ENCODE results near the gene CRYBG3.

CRYBG3 gene

DNA sequence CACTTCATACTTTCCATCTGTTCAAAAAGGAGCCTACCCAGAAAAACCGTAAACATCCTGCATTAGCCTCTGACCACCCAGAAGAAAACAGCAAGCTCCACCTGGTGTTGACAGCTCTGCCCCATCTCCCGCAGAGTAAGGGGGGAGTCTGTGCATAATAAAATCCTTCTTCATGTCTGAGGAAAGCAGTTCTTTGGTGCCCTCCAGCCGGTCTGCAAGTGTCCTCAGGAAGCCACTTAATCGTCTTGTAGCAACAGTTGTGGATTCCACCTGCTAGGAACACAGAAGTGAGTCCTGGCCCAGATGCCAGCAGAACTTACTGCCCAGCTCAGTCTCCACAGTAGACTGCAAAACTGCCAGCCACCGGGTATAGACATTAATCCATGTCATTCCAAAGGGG, 127.9 kb downstream of the CRYBG3 start:
- Histone ChIP-seq H3K36me3 (replicated peaks) (peaks cover 71% of the 10 kb centered on the region), H3K4me3 (no peak overlapping the region), H3K27me3 (ENCODE audit: low read depth) (no peaks in the 10 kb centered on the region), H3K4me1 (no peaks in the 10 kb centered on the region), H3K9me3 (no peaks in the 10 kb centered on the region)
- in situ Hi-C loops (cut with MboI; ENCODE audit: low sequenced_read_pairs), result no loop called here
- DNase-seq (ENCODE audit: low spot score in 2 of 2), result no peak

GRCh38 chr3:97950360-97950759, 128.5 kb downstream of the CRYBG3 start:
- no peaks in the 10 kb centered on the region for H3K9me3 ChIP-seq
- no peak for DNase-seq (ENCODE audit: low spot score in 2 of 2)
- no peaks in the 10 kb centered on the region for H3K27me3 ChIP-seq (ENCODE audit: low read depth)
- no peaks in the 10 kb centered on the region for H3K4me1 ChIP-seq
- H3K36me3 ChIP-seq (replicated peaks), result peaks cover 69% of the 10 kb centered on the region
- H3K4me3 ChIP-seq, result no peak overlapping the region
- in situ Hi-C loops (cut with MboI; ENCODE audit: low sequenced_read_pairs), result no loop called here

DNA sequence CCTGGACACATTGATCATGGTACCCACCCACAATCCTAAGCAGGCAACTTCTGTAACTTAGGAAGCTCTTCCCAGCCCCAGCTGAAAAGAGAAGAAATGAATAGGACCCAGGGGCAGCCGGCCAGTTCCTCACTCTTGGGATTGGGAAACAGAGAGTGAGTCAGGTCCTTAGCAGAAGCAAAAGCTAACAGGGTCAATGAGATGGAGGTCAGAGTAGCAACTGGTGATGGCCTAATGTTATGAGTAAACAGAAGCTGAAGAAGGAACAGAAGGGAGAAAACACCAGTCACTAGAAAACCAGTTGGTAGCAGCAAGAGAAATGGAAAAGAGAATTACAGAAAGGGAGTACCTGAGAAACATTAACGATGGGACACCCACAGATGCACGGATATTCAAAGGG, 130.5 kb downstream of the CRYBG3 start:
- no peak for DNase-seq (ENCODE audit: low spot score in 2 of 2)
- Histone ChIP-seq H3K9me3 (no peaks in the 10 kb centered on the region), H3K36me3 (replicated peaks) (peaks cover 58% of the 10 kb centered on the region), H3K4me3 (no peak overlapping the region), H3K27me3 (ENCODE audit: low read depth) (no peaks in the 10 kb centered on the region), H3K4me1 (no peaks in the 10 kb centered on the region)
- in situ Hi-C loops (cut with MboI; ENCODE audit: low sequenced_read_pairs), result no loop called here

DNA sequence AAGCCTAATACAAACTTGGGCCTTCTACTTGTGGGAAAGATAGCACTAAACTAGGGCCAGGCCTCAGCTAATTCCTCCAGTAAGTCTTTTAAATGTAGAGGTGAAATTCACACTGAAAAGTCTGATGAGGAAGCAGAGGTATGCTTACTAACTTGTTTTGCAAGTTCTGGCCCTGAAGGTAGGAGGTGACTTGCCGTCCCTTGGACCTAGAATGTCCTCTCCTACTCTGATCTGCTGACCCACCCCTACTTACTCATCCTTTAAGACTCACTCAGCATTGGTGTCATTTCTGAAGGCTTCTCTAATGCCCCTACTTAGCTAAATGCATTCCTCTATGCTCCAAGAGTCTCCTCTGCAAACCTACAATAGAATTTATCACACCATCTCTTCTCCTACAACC, 131.1 kb downstream of the CRYBG3 start:
- no peak for DNase-seq (ENCODE audit: low spot score in 2 of 2)
- in situ Hi-C loops (cut with MboI; ENCODE audit: low sequenced_read_pairs), result no loop called here
- Histone ChIP-seq H3K36me3 (replicated peaks) (peaks cover 54% of the 10 kb centered on the region), H3K4me3 (no peak overlapping the region), H3K4me1 (no peaks in the 10 kb centered on the region), H3K27me3 (ENCODE audit: low read depth) (no peaks in the 10 kb centered on the region), H3K9me3 (no peaks in the 10 kb centered on the region)

DNA sequence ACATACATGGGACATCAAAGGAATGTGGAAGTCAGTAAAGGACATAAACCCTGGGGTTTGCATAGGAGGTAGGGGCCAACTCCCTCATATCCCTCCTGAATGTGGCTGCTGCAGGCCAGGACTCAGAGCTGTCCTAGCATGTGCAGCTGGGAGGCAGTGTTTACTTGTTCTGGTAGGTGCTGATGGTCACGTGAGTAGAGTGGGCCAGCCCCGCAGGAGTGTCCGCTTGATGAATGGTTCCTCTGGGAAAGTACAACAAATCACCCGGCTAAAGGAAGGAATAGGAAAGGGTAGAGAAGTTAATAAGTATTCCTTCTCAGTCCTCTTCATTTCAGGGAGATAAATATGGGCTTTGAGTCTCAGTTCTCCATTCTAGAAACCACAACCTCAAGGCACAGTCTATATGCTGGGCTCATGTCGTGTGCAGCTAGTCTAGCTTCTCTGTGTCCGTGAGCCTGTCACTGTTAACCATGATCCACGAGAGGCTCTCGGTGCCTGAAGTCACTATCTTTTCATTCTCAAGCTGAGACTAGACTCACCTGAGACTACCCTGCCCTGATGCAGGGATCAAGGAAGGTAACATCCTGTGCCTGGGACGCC, 132.5 kb downstream of the CRYBG3 start:
- in situ Hi-C loops (cut with MboI; ENCODE audit: low sequenced_read_pairs), result no loop called here
- DNase-seq (ENCODE audit: low spot score in 2 of 2), result no peak

DNA sequence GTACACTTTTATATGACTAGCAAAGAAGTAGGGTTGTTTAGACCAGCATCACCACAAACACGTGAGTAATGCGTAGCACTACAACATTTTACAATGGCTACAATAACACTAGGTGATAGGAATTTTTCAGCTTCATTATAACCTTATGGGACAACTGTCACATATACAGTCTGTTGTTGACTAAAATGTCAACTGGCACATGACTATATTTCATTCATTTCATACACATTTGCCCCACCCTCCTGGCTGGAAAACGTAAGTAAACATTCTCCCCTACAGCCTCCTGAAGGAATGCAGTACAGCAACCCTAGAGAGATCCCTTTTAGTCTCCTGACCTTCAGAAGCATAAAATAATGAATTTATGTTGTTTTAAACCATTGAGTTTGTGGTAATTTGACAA, 134.2 kb downstream of the CRYBG3 start:
- Histone ChIP-seq H3K27me3 (ENCODE audit: low read depth) (no peaks in the 10 kb centered on the region), H3K4me3 (no peak overlapping the region), H3K4me1 (no peaks in the 10 kb centered on the region), H3K9me3 (no peaks in the 10 kb centered on the region), H3K36me3 (replicated peaks) (peaks cover 43% of the 10 kb centered on the region)
- in situ Hi-C loops (cut with MboI; ENCODE audit: low sequenced_read_pairs), result no loop called here
- no peak for DNase-seq (ENCODE audit: low spot score in 2 of 2)

More for the DNA sequence above, 132.5 kb downstream of the CRYBG3 start:
- H3K4me3 ChIP-seq, result no peak overlapping the region
- no peaks in the 10 kb centered on the region for H3K4me1 ChIP-seq
- peaks cover 48% of the 10 kb centered on the region for H3K36me3 ChIP-seq (replicated peaks)
- H3K9me3 ChIP-seq, result no peaks in the 10 kb centered on the region
- H3K27me3 ChIP-seq (ENCODE audit: low read depth), result no peaks in the 10 kb centered on the region

- no peak for DNase-seq (ENCODE audit: low spot score in 2 of 2)
Measured at GRCh38 chr3:97957617-97958311, 136.0 kb downstream of the CRYBG3 start.

DNA sequence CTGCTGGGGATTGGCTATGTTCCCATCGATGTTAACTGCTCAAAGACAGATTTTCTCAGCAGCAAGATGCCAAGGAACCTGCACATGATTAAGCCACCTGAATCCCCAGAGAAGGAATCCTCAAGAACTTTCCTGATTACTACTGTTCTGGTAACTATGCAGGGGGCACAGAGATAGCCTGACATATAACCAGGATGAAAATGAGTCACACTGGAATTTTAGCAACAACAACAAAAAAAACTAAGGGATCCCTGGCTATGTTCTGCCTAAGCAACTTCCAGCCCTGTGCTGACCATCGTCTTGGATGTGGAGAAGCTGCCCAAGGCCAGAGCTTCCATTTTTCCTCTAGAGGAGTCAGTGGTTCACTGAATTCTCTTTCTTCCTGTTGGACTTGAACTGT, 136.6 kb downstream of the CRYBG3 start:
- Histone ChIP-seq H3K4me1 (no peaks in the 10 kb centered on the region), H3K4me3 (no peak overlapping the region), H3K9me3 (no peaks in the 10 kb centered on the region), H3K27me3 (ENCODE audit: low read depth) (no peaks in the 10 kb centered on the region), H3K36me3 (replicated peaks) (peaks cover 43% of the 10 kb centered on the region)
- no peak for DNase-seq (ENCODE audit: low spot score in 2 of 2)
- in situ Hi-C loops (cut with MboI; ENCODE audit: low sequenced_read_pairs), result no loop called here

More at GRCh38 chr3:97957617-97958311, 136.0 kb downstream of the CRYBG3 start:
- Histone ChIP-seq H3K27me3 (ENCODE audit: low read depth) (no peaks in the 10 kb centered on the region), H3K4me3 (no peak overlapping the region), H3K36me3 (replicated peaks) (peaks cover 47% of the 10 kb centered on the region), H3K4me1 (no peaks in the 10 kb centered on the region), H3K9me3 (no peaks in the 10 kb centered on the region)
- in situ Hi-C loops (cut with MboI; ENCODE audit: low sequenced_read_pairs), result no loop called here

- Histone ChIP-seq H3K27me3 (ENCODE audit: low read depth) (no peaks in the 10 kb centered on the region), H3K36me3 (replicated peaks) (peaks cover 39% of the 10 kb centered on the region), H3K4me3 (no peak overlapping the region), H3K4me1 (no peaks in the 10 kb centered on the region), H3K9me3 (no peaks in the 10 kb centered on the region)
- in situ Hi-C loops (cut with MboI; ENCODE audit: low sequenced_read_pairs), result no loop called here
- no peak for DNase-seq (ENCODE audit: low spot score in 2 of 2)
Measured at GRCh38 chr3:97958796-97959195, 137.0 kb downstream of the CRYBG3 start.

DNA sequence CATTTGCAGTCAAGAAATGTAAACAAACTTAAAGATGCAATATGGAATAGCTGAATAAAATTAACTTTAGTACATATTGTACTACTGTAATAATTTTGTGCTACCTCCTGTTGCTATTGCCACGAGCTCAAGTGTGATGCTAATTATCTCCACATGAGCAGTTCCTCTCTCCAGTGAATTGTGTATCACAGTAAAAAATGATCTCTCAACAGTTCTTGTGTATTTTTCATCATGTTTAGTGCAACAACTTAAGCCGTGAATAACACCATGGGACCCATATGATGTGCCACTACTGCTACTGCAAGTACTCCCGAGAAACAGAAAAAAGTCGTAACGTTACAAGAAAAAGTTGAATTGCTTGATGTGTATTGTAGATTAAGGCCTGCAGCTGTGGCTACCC, 138.1 kb downstream of the CRYBG3 start:
- in situ Hi-C loops (cut with MboI; ENCODE audit: low sequenced_read_pairs), result no loop called here
- no peaks in the 10 kb centered on the region for H3K9me3 ChIP-seq
- DNase-seq (ENCODE audit: low spot score in 2 of 2), result no peak
- peaks cover 28% of the 10 kb centered on the region for H3K36me3 ChIP-seq (replicated peaks)
- H3K27me3 ChIP-seq (ENCODE audit: low read depth), result no peaks in the 10 kb centered on the region
- H3K4me1 ChIP-seq, result no peaks in the 10 kb centered on the region
- no peak overlapping the region for H3K4me3 ChIP-seq

DNA sequence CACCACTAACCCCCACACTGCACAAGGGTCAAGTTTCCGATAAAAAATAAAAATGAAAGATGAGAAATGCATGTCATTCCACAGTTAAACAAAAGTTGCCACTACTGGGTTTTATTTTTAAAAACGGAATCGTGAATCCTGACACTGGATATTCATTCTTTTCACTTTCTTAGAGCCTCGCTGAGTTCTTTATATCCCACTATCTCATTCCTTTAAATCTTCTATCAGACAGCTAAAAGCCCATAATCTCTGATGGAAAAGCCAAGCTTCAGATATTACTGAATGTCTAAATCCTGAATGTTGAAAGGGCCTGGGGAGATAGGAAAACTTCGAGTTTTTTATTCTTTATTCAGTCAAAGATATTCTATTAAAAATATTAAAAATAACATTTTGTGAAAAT, 138.7 kb downstream of the CRYBG3 start:
- Histone ChIP-seq H3K9me3 (no peaks in the 10 kb centered on the region), H3K4me3 (no peak overlapping the region), H3K27me3 (ENCODE audit: low read depth) (no peaks in the 10 kb centered on the region), H3K36me3 (replicated peaks) (peaks cover 26% of the 10 kb centered on the region), H3K4me1 (no peaks in the 10 kb centered on the region)
- DNase-seq (ENCODE audit: low spot score in 2 of 2), result no peak
- in situ Hi-C loops (cut with MboI; ENCODE audit: low sequenced_read_pairs), result no loop called here

DNA sequence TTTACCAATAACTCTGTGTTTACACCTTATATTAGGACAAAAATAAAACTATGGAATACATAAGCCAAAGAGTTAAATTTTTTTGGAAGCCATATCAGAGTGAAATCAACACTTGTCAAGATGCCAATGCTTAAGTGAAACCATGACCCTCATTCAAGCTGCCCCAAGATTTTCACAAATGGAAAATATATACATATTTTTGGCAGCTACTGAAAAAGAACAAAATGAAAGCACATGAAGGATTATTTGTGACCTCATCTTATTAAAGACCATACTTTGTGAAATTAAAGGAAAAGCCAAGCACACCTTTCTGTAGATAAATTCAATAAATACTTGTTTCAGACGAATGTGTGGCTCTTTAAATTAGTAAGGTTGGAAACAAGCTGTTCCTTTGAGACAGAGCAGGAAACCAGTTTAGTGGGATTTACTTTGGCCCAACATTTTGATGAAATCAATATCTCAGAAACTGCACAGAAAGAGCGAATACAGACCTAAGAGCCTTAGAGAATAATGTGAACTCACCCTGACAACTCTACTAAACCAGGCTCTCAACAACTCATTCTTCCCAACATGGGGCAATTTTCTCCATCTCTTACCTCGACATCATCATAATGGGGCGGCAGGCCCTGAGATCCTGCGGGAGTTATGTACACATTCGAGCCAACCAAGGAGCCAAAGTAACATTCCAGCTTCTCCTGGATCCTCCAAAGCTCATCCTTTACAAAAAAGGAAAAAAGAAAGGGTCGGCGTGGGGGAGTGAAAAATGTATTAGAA, 139.4 kb downstream of the CRYBG3 start:
- Histone ChIP-seq H3K36me3 (replicated peaks) (peaks cover 27% of the 10 kb centered on the region), H3K27me3 (ENCODE audit: low read depth) (no peaks in the 10 kb centered on the region), H3K4me3 (no peak overlapping the region), H3K4me1 (no peaks in the 10 kb centered on the region), H3K9me3 (no peaks in the 10 kb centered on the region)
- DNase-seq (ENCODE audit: low spot score in 2 of 2), result no peak
- in situ Hi-C loops (cut with MboI; ENCODE audit: low sequenced_read_pairs), result no loop called here

GRCh38 chr3:97967966-97968365, 146.2 kb downstream of the CRYBG3 start:
- Histone ChIP-seq H3K4me3 (no peak overlapping the region), H3K36me3 (replicated peaks) (peaks cover 15% of the 10 kb centered on the region), H3K4me1 (peaks cover 18% of the 10 kb centered on the region), H3K9me3 (no peaks in the 10 kb centered on the region), H3K27me3 (ENCODE audit: low read depth) (no peaks in the 10 kb centered on the region)
- in situ Hi-C loops (cut with MboI; ENCODE audit: low sequenced_read_pairs), result no loop called here
- DNase-seq (ENCODE audit: low spot score in 2 of 2), result no peak

DNA sequence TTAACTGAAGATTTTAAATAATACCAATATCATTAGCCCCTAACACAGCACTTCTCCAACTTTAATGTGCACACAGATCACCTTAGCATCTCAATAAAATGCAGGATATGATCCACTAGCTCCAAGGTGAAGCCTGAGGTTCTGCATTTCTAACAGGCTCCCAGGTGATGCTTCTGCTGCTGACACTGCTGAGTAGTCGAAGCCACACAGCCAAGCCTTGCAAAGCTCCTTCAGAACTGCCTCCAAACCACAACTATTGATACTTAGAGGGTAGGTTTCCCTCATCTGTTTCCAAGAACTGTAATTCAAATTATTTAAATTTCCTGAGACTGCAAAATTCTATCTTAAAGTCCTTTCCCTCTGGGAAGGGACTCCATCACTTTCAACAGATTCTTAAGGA, 146.6 kb downstream of the CRYBG3 start:
- H3K9me3 ChIP-seq, result no peaks in the 10 kb centered on the region
- no peak for DNase-seq (ENCODE audit: low spot score in 2 of 2)
- no peaks in the 10 kb centered on the region for H3K27me3 ChIP-seq (ENCODE audit: low read depth)
- in situ Hi-C loops (cut with MboI; ENCODE audit: low sequenced_read_pairs), result no loop called here
- peaks cover 15% of the 10 kb centered on the region for H3K36me3 ChIP-seq (replicated peaks)
- no peak overlapping the region for H3K4me3 ChIP-seq
- peaks cover 18% of the 10 kb centered on the region for H3K4me1 ChIP-seq
